Measurements from ENCODE around the gene VPS9D1.

DNA sequence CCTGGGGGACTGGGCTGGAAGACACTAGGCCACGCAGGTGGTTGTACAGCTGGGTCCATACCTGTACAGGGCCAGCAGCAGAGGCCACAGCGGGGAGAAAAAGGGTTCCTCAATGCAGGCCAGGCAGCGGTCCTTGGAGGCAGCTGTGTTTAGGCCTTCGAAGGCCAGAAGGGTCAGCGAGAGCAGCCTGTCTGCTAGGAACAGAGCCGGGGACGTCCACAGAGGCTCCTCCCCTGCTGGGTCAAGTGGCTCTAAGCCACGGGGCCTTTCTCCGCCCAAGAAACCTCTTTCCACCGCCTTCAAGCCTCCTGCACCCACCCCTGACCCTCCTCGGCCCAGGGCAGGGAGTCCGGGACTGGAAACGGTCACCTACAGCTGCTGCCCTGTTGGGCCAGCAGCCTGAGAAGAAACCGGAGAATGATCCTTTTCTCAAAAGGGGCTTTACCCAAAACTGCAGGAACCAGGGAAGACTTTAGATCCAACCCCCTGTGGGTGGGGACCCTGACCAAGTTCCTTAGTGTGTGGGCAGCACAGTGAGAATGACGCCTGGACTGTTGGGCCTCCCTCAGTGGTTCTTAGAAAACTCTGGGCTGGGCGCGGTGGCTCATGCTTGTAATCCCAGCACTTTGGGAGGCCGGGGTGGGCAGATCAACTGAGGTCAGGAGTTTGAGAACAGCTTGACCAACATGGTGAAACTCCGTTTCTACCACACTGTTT lies 10.8 kb downstream of the VPS9D1 start:
- no peak for TF ChIP-seq POLR2A (IDR thresholded peaks at IDR 0.05)
- TF ChIP-seq, protein P1, sequence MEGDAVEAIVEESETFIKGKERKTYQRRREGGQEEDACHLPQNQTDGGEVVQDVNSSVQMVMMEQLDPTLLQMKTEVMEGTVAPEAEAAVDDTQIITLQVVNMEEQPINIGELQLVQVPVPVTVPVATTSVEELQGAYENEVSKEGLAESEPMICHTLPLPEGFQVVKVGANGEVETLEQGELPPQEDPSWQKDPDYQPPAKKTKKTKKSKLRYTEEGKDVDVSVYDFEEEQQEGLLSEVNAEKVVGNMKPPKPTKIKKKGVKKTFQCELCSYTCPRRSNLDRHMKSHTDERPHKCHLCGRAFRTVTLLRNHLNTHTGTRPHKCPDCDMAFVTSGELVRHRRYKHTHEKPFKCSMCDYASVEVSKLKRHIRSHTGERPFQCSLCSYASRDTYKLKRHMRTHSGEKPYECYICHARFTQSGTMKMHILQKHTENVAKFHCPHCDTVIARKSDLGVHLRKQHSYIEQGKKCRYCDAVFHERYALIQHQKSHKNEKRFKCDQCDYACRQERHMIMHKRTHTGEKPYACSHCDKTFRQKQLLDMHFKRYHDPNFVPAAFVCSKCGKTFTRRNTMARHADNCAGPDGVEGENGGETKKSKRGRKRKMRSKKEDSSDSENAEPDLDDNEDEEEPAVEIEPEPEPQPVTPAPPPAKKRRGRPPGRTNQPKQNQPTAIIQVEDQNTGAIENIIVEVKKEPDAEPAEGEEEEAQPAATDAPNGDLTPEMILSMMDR (IDR thresholded peaks at IDR 0.05), result no peak
